Measurements from ENCODE around the gene PARD6B.
"Not testable (repeated sequence)": the region's sequence is repeated elsewhere in the genome, so short reads cannot be mapped to it uniquely, and the experiment has no call there.

PARD6B gene

DNA sequence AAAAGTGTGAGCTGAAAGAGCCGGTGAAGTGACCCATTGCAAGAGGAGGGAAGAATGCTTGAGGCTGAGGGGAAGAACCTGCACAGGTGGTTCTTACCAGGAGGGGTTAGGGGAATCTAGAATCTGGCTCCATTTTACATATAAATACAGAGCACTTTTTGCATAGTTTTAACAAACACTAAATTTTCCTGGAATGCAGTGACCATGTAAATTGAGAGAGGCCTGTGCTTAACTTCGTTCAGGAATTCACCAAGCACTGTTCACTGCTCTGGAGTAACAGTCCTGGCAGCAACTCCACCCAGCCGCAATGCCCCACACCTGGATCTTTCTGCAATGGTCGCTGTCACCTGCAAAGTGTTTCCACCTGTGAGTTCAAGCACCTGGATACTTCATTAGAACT is 26.9 kb upstream of the PARD6B start:
- no peak for DNase-seq

DNA sequence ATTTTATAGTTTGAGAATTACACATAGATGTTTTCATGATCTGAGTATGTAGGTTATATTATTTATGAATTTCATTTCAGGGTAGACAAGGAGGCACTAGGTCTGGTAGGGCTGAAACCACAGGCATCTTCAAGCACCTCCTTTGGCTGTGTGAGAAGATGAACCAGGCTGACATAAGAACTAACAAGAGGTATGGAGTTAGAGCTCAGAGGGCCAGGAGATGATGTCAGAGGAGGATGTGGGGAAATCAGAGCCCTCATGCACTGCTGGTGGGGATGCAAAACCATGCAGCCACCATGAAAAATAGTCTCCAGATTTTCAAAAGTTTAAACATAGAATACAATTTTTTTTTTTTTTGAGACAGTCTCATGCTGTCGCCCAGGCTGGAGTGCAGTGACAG is 26.4 kb upstream of the PARD6B start:
- no peak for DNase-seq

DNA sequence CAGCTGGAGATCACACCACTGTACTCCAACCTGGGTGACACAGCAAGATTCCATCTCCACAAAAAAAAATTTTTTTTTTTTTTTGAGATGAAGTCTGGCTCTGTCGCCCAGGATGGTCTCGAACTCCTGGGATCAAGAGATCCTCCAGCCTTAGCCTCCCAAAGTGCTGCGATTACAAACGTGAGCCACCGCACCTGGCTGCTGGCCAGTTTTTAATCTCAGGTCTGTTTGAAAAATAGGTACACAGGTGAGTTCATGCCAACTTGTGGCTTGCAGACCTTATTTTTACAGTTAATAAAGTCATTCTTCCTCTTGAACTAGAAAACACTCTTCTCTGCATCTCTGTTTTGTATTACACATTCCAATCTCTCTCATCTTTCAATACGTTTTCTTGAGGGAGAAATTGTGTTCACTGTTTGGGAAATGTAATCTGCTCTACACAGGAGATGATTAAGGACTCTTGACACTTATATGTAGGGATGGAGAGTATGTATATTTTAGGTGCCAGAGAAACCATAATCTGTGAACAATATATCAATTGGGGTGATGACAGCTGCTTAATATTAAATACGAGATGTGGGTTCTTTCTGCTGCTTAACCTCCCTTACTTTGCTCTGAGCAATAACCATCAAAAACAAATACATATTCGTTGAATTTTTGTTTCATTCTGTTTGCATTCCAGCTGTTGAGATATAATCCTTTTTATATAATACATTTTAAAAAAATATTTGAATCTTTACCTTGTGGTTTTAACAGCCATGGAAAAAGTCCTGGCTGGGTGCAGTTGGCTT is 22.3 kb upstream of the PARD6B start:
- no peak for DNase-seq

- no peak for DNase-seq
Observed at GRCh38 chr20:50709636-50709973, 21.8 kb upstream of the PARD6B start.

- no peak for DNase-seq
Observed at GRCh38 chr20:50710492-50711063, 20.8 kb upstream of the PARD6B start.

- DNase-seq = no peak
Observed at GRCh38 chr20:50711113-50711825, 20.1 kb upstream of the PARD6B start.

- DNase-seq = no peak
Observed at GRCh38 chr20:50712771-50713656, 18.4 kb upstream of the PARD6B start.

- DNase-seq = no peak
Observed at GRCh38 chr20:50713657-50714101, 17.7 kb upstream of the PARD6B start.

- not testable (repeated sequence) for DNase-seq
Observed at GRCh38 chr20:50714426-50714825, 17.0 kb upstream of the PARD6B start.

- no peak for DNase-seq
Observed at GRCh38 chr20:50715694-50716093, 15.7 kb upstream of the PARD6B start.

- no peak for DNase-seq
Observed at GRCh38 chr20:50716518-50716917, 14.9 kb upstream of the PARD6B start.

DNA sequence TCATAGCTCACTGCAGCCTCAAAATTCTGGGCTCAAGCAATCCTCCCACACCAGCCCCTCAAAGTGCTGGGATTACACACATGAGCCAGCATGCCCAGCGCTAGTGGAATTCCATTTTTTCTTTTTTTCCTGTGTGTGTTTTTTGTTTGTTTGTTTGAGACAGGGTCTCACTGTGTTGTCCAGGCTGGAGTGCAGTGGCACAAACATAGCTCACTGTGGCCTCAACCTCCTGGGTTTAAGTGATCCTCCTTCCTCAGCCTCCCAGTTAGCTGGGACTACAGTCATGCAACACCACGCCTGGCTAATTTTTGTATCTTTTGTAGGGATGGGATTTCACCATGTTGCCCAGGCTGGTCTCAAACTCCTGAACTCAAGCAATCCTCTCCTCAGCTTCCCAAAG is 14.1 kb upstream of the PARD6B start:
- DNase-seq = no peak

- no peak for DNase-seq
Observed at GRCh38 chr20:50717974-50718761, 13.2 kb upstream of the PARD6B start.

DNA sequence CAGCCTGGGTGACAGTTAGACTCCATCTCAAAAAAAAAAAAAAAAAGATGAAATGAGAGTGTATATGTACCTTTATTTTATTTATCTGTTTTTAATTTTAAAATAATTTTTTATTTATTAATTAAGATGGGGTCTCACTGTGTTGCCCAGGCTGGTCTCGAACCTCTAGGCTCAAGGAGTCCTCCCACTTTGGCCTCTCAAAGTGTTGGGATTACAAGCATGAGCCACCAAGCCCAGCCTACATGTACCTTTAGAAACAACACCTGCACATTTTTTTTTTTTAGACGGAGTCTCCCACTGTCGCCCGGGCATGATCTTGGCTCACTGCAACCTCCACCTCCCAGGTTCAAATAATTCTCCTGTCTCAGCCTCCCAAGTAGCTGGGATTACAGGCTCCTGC is 12.1 kb upstream of the PARD6B start:
- no peak for DNase-seq

- no peak for DNase-seq
Observed at GRCh38 chr20:50720026-50720425, 11.4 kb upstream of the PARD6B start.

GRCh38 chr20:50720582-50720981 is 10.8 kb upstream of the PARD6B start:
- DNase-seq = no peak

GRCh38 chr20:50721881-50722281 is 9.5 kb upstream of the PARD6B start:
- no peak for DNase-seq

GRCh38 chr20:50722424-50723155 is 8.8 kb upstream of the PARD6B start:
- DNase-seq = no peak

DNA sequence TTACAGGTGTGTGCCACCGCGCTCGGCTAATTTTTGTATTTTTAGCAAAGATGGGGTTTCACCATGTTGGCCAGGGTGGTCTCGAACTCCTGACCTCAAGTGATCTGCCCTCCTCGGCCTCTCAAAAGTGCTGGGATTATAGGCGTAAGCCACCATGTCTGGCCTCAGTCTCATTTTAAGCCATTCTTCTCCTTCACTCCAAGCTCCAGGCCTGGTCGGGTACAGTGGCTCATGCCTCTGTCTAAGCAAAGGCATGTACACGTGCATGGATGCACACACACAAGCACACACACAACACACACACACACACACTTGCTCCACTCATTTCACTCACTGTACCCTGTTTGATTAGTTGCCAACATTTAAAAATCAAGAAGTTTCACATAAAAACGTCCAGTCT is 7.7 kb upstream of the PARD6B start:
- no peak for DNase-seq

- DNase-seq = no peak
Observed at GRCh38 chr20:50724112-50724725, 7.2 kb upstream of the PARD6B start.
